WERI-Rb-1 (cell line): ENCODE results near the gene TRIM33.
"Not testable (repeated sequence)": the region's sequence is repeated elsewhere in the genome, so short reads cannot be mapped to it uniquely, and the experiment has no call there.

ENCODE experiments used
- DNase-seq: peaks from one replicate; pipeline ENCODE4 v3.0.0-alpha.2; 2020
- H3K27ac ChIP-seq: fragments of 250-450 bp; sonication (Bioruptor Pico); 2 replicates; pipeline ENCODE4 v1.5.1; 2020; ENCODE audit warnings: mild to moderate bottlenecking, moderate library complexity
- H3K27me3 ChIP-seq: fragments of 250-450 bp; sonication (Bioruptor Pico); 2 replicates; pipeline ENCODE4 v1.5.1; 2021; ENCODE audit warnings: mild to moderate bottlenecking, low read depth, moderate library complexity; ENCODE audit not compliant: insufficient read depth, severe bottlenecking
- H3K36me3 ChIP-seq: fragments of 250-450 bp; sonication (Bioruptor Pico); 2 replicates; pipeline ENCODE4 v1.5.1; 2020; ENCODE audit warnings: mild to moderate bottlenecking, moderate library complexity
- H3K4me3 ChIP-seq: 2 replicates; pipeline ENCODE4 v1.5.1; 2011; ENCODE audit warnings: low read depth, mild to moderate bottlenecking, control low read depth, low read length
- H3K9me3 ChIP-seq: fragments of 250-450 bp; sonication (Bioruptor Pico); 2 replicates; pipeline ENCODE4 v1.5.1; 2021; ENCODE audit warnings: mild to moderate bottlenecking, moderate library complexity; ENCODE audit not compliant: severe bottlenecking
- CTCF ChIP-seq: IDR thresholded peaks from 2 replicates; pipeline ENCODE4 v1.5.1; 2011; ENCODE audit warnings: low read depth, mild to moderate bottlenecking, control low read depth, inconsistent platforms, low read length

The TRIM33 gene

GRCh38 chr1:114397601-114398000 lies 113.4 kb downstream of the TRIM33 start:
- peaks cover 46% of the 10 kb centered on the region for H3K36me3 ChIP-seq
- H3K27ac ChIP-seq, result no peak overlapping the region
- DNase-seq, result no peak

GRCh38 chr1:114395863-114396262 lies 115.1 kb downstream of the TRIM33 start:
- H3K36me3 ChIP-seq, result peaks cover 41% of the 10 kb centered on the region

More at GRCh38 chr1:114397601-114398000, 113.4 kb downstream of the TRIM33 start:
- H3K9me3 ChIP-seq, result no peaks in the 10 kb centered on the region
- no peak for TF ChIP-seq CTCF
- H3K4me3 ChIP-seq, result no peak overlapping the region
- H3K27me3 ChIP-seq, result no peaks in the 10 kb centered on the region

GRCh38 chr1:114390960-114391359 lies 120.0 kb downstream of the TRIM33 start:
- no peaks in the 10 kb centered on the region for H3K27me3 ChIP-seq
- no peak for DNase-seq
- H3K27ac ChIP-seq, result no peak overlapping the region
- H3K4me3 ChIP-seq, result no peak overlapping the region
- no peak for TF ChIP-seq CTCF
- H3K36me3 ChIP-seq, result peaks cover 16% of the 10 kb centered on the region
- no peaks in the 10 kb centered on the region for H3K9me3 ChIP-seq

More at GRCh38 chr1:114395863-114396262, 115.1 kb downstream of the TRIM33 start:
- no peak overlapping the region for H3K4me3 ChIP-seq
- H3K9me3 ChIP-seq, result no peaks in the 10 kb centered on the region
- no peak overlapping the region for H3K27ac ChIP-seq
- no peak for DNase-seq
- no peaks in the 10 kb centered on the region for H3K27me3 ChIP-seq
- no peak for TF ChIP-seq CTCF

GRCh38 chr1:114390361-114390760 lies 120.6 kb downstream of the TRIM33 start:
- peaks cover 12% of the 10 kb centered on the region for H3K36me3 ChIP-seq
- no peak overlapping the region for H3K27ac ChIP-seq
- H3K9me3 ChIP-seq, result no peaks in the 10 kb centered on the region
- no peak for TF ChIP-seq CTCF
- H3K4me3 ChIP-seq, result no peak overlapping the region
- DNase-seq, result no peak
- no peaks in the 10 kb centered on the region for H3K27me3 ChIP-seq

DNA sequence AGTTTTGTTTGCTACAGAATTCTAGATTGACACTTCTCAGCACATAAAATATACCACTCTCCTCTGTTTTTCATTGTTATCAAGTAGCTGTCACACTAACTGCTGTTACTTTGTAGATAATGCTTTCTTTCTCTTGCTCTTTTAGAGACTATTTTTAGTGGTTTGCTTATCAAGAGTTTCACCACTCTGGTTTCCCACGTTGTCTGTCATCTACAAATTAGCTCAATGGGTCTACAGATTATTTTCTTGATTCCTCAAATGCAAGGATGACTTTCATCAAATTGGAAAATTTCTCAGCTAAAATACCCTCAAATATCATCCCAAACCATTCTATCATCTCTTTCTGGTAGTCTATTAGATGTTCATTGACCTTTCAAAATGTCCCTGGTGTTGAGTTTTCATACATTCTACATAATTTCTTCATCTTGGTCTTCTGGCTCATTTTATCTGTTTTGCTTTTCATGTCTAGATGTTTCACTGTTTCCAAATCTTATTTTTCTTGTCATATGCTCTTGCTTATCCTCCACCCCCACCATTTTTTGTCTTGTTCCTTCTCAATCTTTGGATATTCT lies 122.5 kb downstream of the TRIM33 start:
- no peak for TF ChIP-seq CTCF
- Histone ChIP-seq H3K4me3 (no peak overlapping the region), H3K9me3 (no peaks in the 10 kb centered on the region), H3K36me3 (peaks cover 4% of the 10 kb centered on the region; the same call in 1 of the 2 replicates), H3K27me3 (no peaks in the 10 kb centered on the region), H3K27ac (no peak overlapping the region)
- no peak for DNase-seq

DNA sequence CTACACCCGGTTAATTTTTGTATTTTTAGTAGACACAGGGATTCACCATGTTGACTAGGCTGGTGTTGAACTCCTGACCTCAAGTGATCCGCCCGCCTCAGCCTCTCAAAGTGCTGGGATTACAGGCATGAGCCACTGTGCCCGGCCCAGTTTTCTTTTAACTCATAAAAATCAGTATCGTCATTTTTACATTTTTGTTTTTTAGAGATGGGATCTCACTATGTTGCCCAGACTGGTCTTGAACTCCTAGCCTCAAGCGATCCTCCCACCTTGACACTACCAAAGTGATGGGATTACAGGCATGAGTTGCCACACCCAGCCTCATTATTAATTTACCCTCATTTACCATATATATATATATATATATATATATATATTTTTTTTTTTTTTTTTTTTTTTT lies 123.4 kb downstream of the TRIM33 start:
- H3K9me3 ChIP-seq, H3K27me3 ChIP-seq, H3K4me3 ChIP-seq, DNase-seq, H3K36me3 ChIP-seq, H3K27ac ChIP-seq: not testable (repeated sequence)
